ENCODE data around the gene CEP192.
"Not testable (repeated sequence)": the region's sequence is repeated elsewhere in the genome, so short reads cannot be mapped to it uniquely, and the experiment has no call there.

Gene CEP192

GRCh38 chr18:12990641-12990966 lies 558 bp upstream of the CEP192 start:
- no peak for DNase-seq

- DNase-seq: no peak
These were observed 638 bp downstream of the CEP192 start for GRCh38 chr18:12991821-12992179.

- no peak for DNase-seq
These were observed 2.3 kb downstream of the CEP192 start for GRCh38 chr18:12993439-12993838.

- no peak for DNase-seq
These were observed 4.3 kb downstream of the CEP192 start for GRCh38 chr18:12995424-12995823.

- DNase-seq: no peak
These were observed 4.9 kb downstream of the CEP192 start for GRCh38 chr18:12995952-12996477.

GRCh38 chr18:12996661-12997292 lies 5.6 kb downstream of the CEP192 start:
- no peak for DNase-seq

GRCh38 chr18:12997330-12997729 lies 6.2 kb downstream of the CEP192 start:
- not testable (repeated sequence) for DNase-seq

GRCh38 chr18:12998332-12999060 lies 7.3 kb downstream of the CEP192 start:
- DNase-seq: no peak

GRCh38 chr18:13003466-13003896 lies 12.3 kb downstream of the CEP192 start:
- DNase-seq: no peak

- no peak for DNase-seq
These were observed 13.2 kb downstream of the CEP192 start for GRCh38 chr18:13004396-13004795.

- DNase-seq: no peak
These were observed 14.1 kb downstream of the CEP192 start for GRCh38 chr18:13005289-13005688.

GRCh38 chr18:13006531-13007247 lies 15.5 kb downstream of the CEP192 start:
- no peak for DNase-seq

GRCh38 chr18:13007248-13007560 lies 16.0 kb downstream of the CEP192 start:
- no peak for DNase-seq

GRCh38 chr18:13011719-13012118 lies 20.6 kb downstream of the CEP192 start:
- no peak for DNase-seq

GRCh38 chr18:13014232-13014631 lies 23.1 kb downstream of the CEP192 start:
- DNase-seq: no peak

GRCh38 chr18:13014818-13015217 lies 23.7 kb downstream of the CEP192 start:
- DNase-seq: no peak

GRCh38 chr18:13017247-13017875 lies 26.2 kb downstream of the CEP192 start:
- DNase-seq: no peak

- DNase-seq: no peak
These were observed 27.2 kb downstream of the CEP192 start for GRCh38 chr18:13018374-13018773.

GRCh38 chr18:13019301-13019700 lies 28.1 kb downstream of the CEP192 start:
- DNase-seq: no peak

GRCh38 chr18:13022644-13023043 lies 31.5 kb downstream of the CEP192 start:
- DNase-seq: no peak

- DNase-seq: no peak
These were observed 34.1 kb downstream of the CEP192 start for GRCh38 chr18:13025233-13025632.

- no peak for DNase-seq
These were observed 35.6 kb downstream of the CEP192 start for GRCh38 chr18:13026583-13027270.

- DNase-seq: no peak
These were observed 37.7 kb downstream of the CEP192 start for GRCh38 chr18:13028869-13029268.

Data from activated CD4-positive, alpha-beta T cell treated with anti-CD3 and anti-CD28 coated beads, Interleukin-2, amount 50 U/mL, for 4 hours (primary cell).